Panc1 (cell line): ENCODE measurements around the gene GRID1.

ENCODE experiments used
- POLR2AphosphoS5 ChIP-seq: IDR thresholded peaks from 2 replicates; pipeline ENCODE4 v1.6.1; 2012; ENCODE audit warnings: mild to moderate bottlenecking, low read depth, low read length, moderate library complexity
- SIN3A ChIP-seq: IDR thresholded peaks from 2 replicates; pipeline ENCODE4 v1.6.1; 2012; ENCODE audit warnings: low read depth, mild to moderate bottlenecking, low read length, moderate library complexity, borderline replicate concordance; ENCODE audit not compliant: insufficient read depth
- TCF7L2 ChIP-seq: IDR thresholded peaks from 2 replicates; pipeline ENCODE4 v1.6.1; 2011; ENCODE audit warnings: mild to moderate bottlenecking, low read depth, low read length, inconsistent platforms
- TF ChIP-seq, protein P1 (sequence below): fragments of 450-650 bp; IDR thresholded peaks from 2 replicates; pipeline ENCODE4 v1.5.1; 2017; ENCODE audit warnings: mild to moderate bottlenecking
- TF ChIP-seq, protein P2 (sequence below), 2 experiments: IDR thresholded peaks; 2 replicates each; pipeline ENCODE4 v1.6.1; 2011 to 2012; ENCODE audit warnings: low read depth in 2 of 2, control low read depth in 1 of 2, low read length in 1 of 2, mild to moderate bottlenecking in 1 of 2, moderate library complexity in 1 of 2; ENCODE audit not compliant: insufficient read depth in 1 of 2

- TF ChIP-seq, protein P1, sequence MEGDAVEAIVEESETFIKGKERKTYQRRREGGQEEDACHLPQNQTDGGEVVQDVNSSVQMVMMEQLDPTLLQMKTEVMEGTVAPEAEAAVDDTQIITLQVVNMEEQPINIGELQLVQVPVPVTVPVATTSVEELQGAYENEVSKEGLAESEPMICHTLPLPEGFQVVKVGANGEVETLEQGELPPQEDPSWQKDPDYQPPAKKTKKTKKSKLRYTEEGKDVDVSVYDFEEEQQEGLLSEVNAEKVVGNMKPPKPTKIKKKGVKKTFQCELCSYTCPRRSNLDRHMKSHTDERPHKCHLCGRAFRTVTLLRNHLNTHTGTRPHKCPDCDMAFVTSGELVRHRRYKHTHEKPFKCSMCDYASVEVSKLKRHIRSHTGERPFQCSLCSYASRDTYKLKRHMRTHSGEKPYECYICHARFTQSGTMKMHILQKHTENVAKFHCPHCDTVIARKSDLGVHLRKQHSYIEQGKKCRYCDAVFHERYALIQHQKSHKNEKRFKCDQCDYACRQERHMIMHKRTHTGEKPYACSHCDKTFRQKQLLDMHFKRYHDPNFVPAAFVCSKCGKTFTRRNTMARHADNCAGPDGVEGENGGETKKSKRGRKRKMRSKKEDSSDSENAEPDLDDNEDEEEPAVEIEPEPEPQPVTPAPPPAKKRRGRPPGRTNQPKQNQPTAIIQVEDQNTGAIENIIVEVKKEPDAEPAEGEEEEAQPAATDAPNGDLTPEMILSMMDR: no peak
- TF ChIP-seq POLR2AphosphoS5 (no peak), TCF7L2 (no peak), SIN3A (no peak)
- TF ChIP-seq, protein P2, sequence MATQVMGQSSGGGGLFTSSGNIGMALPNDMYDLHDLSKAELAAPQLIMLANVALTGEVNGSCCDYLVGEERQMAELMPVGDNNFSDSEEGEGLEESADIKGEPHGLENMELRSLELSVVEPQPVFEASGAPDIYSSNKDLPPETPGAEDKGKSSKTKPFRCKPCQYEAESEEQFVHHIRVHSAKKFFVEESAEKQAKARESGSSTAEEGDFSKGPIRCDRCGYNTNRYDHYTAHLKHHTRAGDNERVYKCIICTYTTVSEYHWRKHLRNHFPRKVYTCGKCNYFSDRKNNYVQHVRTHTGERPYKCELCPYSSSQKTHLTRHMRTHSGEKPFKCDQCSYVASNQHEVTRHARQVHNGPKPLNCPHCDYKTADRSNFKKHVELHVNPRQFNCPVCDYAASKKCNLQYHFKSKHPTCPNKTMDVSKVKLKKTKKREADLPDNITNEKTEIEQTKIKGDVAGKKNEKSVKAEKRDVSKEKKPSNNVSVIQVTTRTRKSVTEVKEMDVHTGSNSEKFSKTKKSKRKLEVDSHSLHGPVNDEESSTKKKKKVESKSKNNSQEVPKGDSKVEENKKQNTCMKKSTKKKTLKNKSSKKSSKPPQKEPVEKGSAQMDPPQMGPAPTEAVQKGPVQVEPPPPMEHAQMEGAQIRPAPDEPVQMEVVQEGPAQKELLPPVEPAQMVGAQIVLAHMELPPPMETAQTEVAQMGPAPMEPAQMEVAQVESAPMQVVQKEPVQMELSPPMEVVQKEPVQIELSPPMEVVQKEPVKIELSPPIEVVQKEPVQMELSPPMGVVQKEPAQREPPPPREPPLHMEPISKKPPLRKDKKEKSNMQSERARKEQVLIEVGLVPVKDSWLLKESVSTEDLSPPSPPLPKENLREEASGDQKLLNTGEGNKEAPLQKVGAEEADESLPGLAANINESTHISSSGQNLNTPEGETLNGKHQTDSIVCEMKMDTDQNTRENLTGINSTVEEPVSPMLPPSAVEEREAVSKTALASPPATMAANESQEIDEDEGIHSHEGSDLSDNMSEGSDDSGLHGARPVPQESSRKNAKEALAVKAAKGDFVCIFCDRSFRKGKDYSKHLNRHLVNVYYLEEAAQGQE (IDR thresholded peaks at IDR 0.05; ENCODE audit: insufficient read depth in 1 of 2, low read depth in 2 of 2, low read length in 1 of 2): no peak
Observed at GRCh38 chr10:86411281-86411841, 44.8 kb upstream of the GRID1 start.
